Measurements from ENCODE around the gene C2orf72.
A peak's percentile ranks its signal among the peaks of the same experiment; 100 is the strongest.
"Not testable (repeated sequence)": the region's sequence is repeated elsewhere in the genome, so short reads cannot be mapped to it uniquely, and the experiment has no call there.

The C2orf72 gene

GRCh38 chr2:231012463-231012862, 24.9 kb upstream of the C2orf72 start:
- FAIRE-seq: no peak

GRCh38 chr2:231013820-231014219, 23.5 kb upstream of the C2orf72 start:
- FAIRE-seq (no peak), DNase-seq (ENCODE audit: extremely low spot score, insufficient read length, low read depth) (no peak)

More at GRCh38 chr2:231012463-231012862, 24.9 kb upstream of the C2orf72 start:
- DNase-seq (ENCODE audit: extremely low spot score, insufficient read length, low read depth): no peak

GRCh38 chr2:231015478-231015877, 21.8 kb upstream of the C2orf72 start:
- no peak for FAIRE-seq
- DNase-seq (ENCODE audit: extremely low spot score, insufficient read length, low read depth): no peak

GRCh38 chr2:231015926-231016325, 21.4 kb upstream of the C2orf72 start:
- DNase-seq (ENCODE audit: extremely low spot score, insufficient read length, low read depth) (no peak), FAIRE-seq (no peak)

- FAIRE-seq (no peak), DNase-seq (ENCODE audit: extremely low spot score, insufficient read length, low read depth) (no peak)
Observed at GRCh38 chr2:231016566-231017230, 20.6 kb upstream of the C2orf72 start.

GRCh38 chr2:231017231-231017598, 20.1 kb upstream of the C2orf72 start:
- FAIRE-seq (no peak), DNase-seq (ENCODE audit: extremely low spot score, insufficient read length, low read depth) (no peak)

GRCh38 chr2:231018184-231018583, 19.1 kb upstream of the C2orf72 start:
- FAIRE-seq (no peak), DNase-seq (ENCODE audit: extremely low spot score, insufficient read length, low read depth) (no peak)

GRCh38 chr2:231025059-231025458, 12.3 kb upstream of the C2orf72 start:
- not testable (repeated sequence) for FAIRE-seq; DNase-seq (ENCODE audit: extremely low spot score, insufficient read length, low read depth)

- no peak for DNase-seq (ENCODE audit: extremely low spot score, insufficient read length, low read depth)
- FAIRE-seq: no peak
Observed at GRCh38 chr2:231028889-231029288, 8.4 kb upstream of the C2orf72 start.

- FAIRE-seq: no peak
Observed at GRCh38 chr2:231029563-231029962, 7.8 kb upstream of the C2orf72 start.

GRCh38 chr2:231030725-231031124, 6.6 kb upstream of the C2orf72 start:
- no peak for FAIRE-seq
- no peak for DNase-seq (ENCODE audit: extremely low spot score, insufficient read length, low read depth)

More at GRCh38 chr2:231029563-231029962, 7.8 kb upstream of the C2orf72 start:
- DNase-seq (ENCODE audit: extremely low spot score, insufficient read length, low read depth): no peak

- FAIRE-seq (no peak), DNase-seq (ENCODE audit: extremely low spot score, insufficient read length, low read depth) (no peak)
Observed at GRCh38 chr2:231032575-231033140, 4.7 kb upstream of the C2orf72 start.

GRCh38 chr2:231033147-231034132, 3.9 kb upstream of the C2orf72 start:
- FAIRE-seq (no peak), DNase-seq (ENCODE audit: extremely low spot score, insufficient read length, low read depth) (no peak)

- no peak for DNase-seq (ENCODE audit: extremely low spot score, insufficient read length, low read depth)
Observed at GRCh38 chr2:231034291-231034882, 2.9 kb upstream of the C2orf72 start.

GRCh38 chr2:231036131-231036530, 1.2 kb upstream of the C2orf72 start:
- DNase-seq (ENCODE audit: extremely low spot score, insufficient read length, low read depth): no peak
- FAIRE-seq: no peak

More at GRCh38 chr2:231034291-231034882, 2.9 kb upstream of the C2orf72 start:
- FAIRE-seq: peak; percentile 56

GRCh38 chr2:231036578-231037106, 681 bp upstream of the C2orf72 start:
- no peak for DNase-seq (ENCODE audit: extremely low spot score, insufficient read length, low read depth)
- FAIRE-seq: no peak

- DNase-seq (ENCODE audit: extremely low spot score, insufficient read length, low read depth) (no peak), FAIRE-seq (no peak)
Observed at GRCh38 chr2:231037731-231038482, 584 bp downstream of the C2orf72 start.

GRCh38 chr2:231038483-231039293, 1.4 kb downstream of the C2orf72 start:
- DNase-seq (ENCODE audit: extremely low spot score, insufficient read length, low read depth) (no peak), FAIRE-seq (no peak)

GRCh38 chr2:231039294-231039664, 2.0 kb downstream of the C2orf72 start:
- no peak for DNase-seq (ENCODE audit: extremely low spot score, insufficient read length, low read depth)
- no peak for FAIRE-seq
